Loucy (cell line): ENCODE data around the gene GUCA2A.

Experiments used
- H2AFZ ChIP-seq: fragments of 200-600 bp; sonication (generic); 2 replicates; pipeline ENCODE4 v1.6.0; 2016; ENCODE audit warnings: antibody characterized with exemption, mild to moderate bottlenecking, low read length, moderate library complexity
- H3F3A ChIP-seq: fragments of 200-600 bp; 2 replicates; pipeline ENCODE4 v1.6.0; 2016; ENCODE audit warnings: antibody characterized with exemption, low read depth, mild to moderate bottlenecking
- H3K27me3 ChIP-seq: fragments of 200-600 bp; sonication (generic); 2 replicates; pipeline ENCODE4 v1.6.1; 2014; ENCODE audit warnings: low read length, mild to moderate bottlenecking; ENCODE audit not compliant: insufficient read depth, poor library complexity, severe bottlenecking
- H3K36me3 ChIP-seq: fragments of 200-600 bp; sonication (generic); 2 replicates; pipeline ENCODE4 v1.6.1; 2016; ENCODE audit warnings: low read length; ENCODE audit not compliant: insufficient read depth
- H3K4me1 ChIP-seq: fragments of 200-600 bp; sonication (generic); 2 replicates; pipeline ENCODE4 v1.5.1; 2014; ENCODE audit warnings: low read length, mild to moderate bottlenecking; ENCODE audit not compliant: insufficient read depth, poor library complexity, severe bottlenecking
- H3K4me2 ChIP-seq: fragments of 200-600 bp; sonication (generic); 2 replicates; pipeline ENCODE4 v1.6.0; 2014; ENCODE audit warnings: antibody characterized with exemption, low read length, low read depth, mild to moderate bottlenecking; ENCODE audit not compliant: poor library complexity, severe bottlenecking
- H3K4me3 ChIP-seq: fragments of 200-600 bp; sonication (generic); 2 replicates; pipeline ENCODE4 v1.5.1; 2014; ENCODE audit warnings: low read length, mild to moderate bottlenecking, mixed read lengths; ENCODE audit not compliant: poor library complexity, severe bottlenecking
- H3K79me2 ChIP-seq: fragments of 200-600 bp; sonication (generic); 2 replicates; pipeline ENCODE4 v1.6.1; 2014; ENCODE audit warnings: low read length; ENCODE audit not compliant: insufficient read depth
- H3K9ac ChIP-seq: fragments of 200-600 bp; sonication (generic); 2 replicates; pipeline ENCODE4 v1.6.0; 2014; ENCODE audit warnings: mild to moderate bottlenecking, low read depth, low read length, moderate library complexity; ENCODE audit not compliant: poor library complexity, severe bottlenecking
- H3K9me2 ChIP-seq: fragments of 200-600 bp; sonication (generic); replicated peaks from 2 replicates; pipeline ENCODE4 v1.6.1; 2016; ENCODE audit warnings: low read depth, low read length, mixed read lengths
- H3K9me3 ChIP-seq: fragments of 200-600 bp; sonication (generic); 2 replicates; pipeline ENCODE4 v1.6.1; 2014; ENCODE audit warnings: mild to moderate bottlenecking, antibody characterized with exemption, low read length, low read depth; ENCODE audit not compliant: insufficient read depth
- H4K20me1 ChIP-seq: fragments of 200-600 bp; sonication (generic); 2 replicates; pipeline ENCODE4 v1.6.0; 2014; ENCODE audit warnings: antibody characterized with exemption, low read length, mild to moderate bottlenecking; ENCODE audit not compliant: insufficient read depth, poor library complexity, severe bottlenecking
- CTCF ChIP-seq: fragments of 200-600 bp; sonication (generic); conservative IDR thresholded peaks from 2 replicates; pipeline ENCODE4 v1.5.1; 2014; ENCODE audit warnings: mild to moderate bottlenecking, antibody characterized with exemption, low read length
- EZH2phosphoT487 ChIP-seq: fragments of 200-600 bp; IDR thresholded peaks from 2 replicates; pipeline ENCODE4 v1.6.1; 2018; ENCODE audit warnings: antibody characterized with exemption, mild to moderate bottlenecking, moderate library complexity, borderline replicate concordance

The GUCA2A gene

DNA sequence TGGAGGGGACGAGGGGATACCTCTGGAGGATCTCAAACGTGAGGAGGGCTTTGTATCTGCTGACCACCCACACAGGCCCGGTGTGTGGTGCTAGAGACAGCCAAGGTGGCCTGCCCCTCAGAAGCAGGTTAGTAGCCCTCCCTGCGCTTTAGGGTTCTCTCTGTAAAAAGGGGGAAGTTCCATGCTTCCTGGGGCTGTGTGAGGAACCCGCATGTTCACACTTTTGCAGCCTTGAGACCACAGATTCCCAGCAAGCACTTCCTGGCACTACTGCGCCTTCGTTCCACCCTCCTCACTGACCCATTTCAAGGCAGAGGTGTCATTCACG, 19.2 kb downstream of the GUCA2A start:
- Histone ChIP-seq H3F3A (no peaks in the 10 kb centered on the region), H3K9ac (no peak overlapping the region), H3K9me3 (no peaks in the 10 kb centered on the region), H3K4me1 (peaks cover 14% of the 10 kb centered on the region), H3K4me2 (no peak overlapping the region), H3K79me2 (no peaks in the 10 kb centered on the region), H3K9me2 (no peaks in the 10 kb centered on the region), H3K4me3 (no peak overlapping the region), H3K36me3 (no peaks in the 10 kb centered on the region), H2AFZ (no peak overlapping the region), H4K20me1 (no peaks in the 10 kb centered on the region), H3K27me3 (no peaks in the 10 kb centered on the region)
- no peak for TF ChIP-seq CTCF
- TF ChIP-seq EZH2phosphoT487, result no peak

GRCh38 chr1:42144711-42145388, 19.7 kb downstream of the GUCA2A start:
- Histone ChIP-seq H3F3A (no peaks in the 10 kb centered on the region), H3K36me3 (no peaks in the 10 kb centered on the region), H3K4me1 (peaks cover 14% of the 10 kb centered on the region), H3K27me3 (no peaks in the 10 kb centered on the region), H3K4me2 (no peak overlapping the region), H3K4me3 (no peak overlapping the region), H4K20me1 (no peaks in the 10 kb centered on the region), H3K9me2 (no peaks in the 10 kb centered on the region), H2AFZ (no peak overlapping the region), H3K79me2 (no peaks in the 10 kb centered on the region), H3K9ac (no peak overlapping the region), H3K9me3 (no peaks in the 10 kb centered on the region)
- TF ChIP-seq CTCF, result no peak; the same call in 1 of the 2 replicates
- no peak for TF ChIP-seq EZH2phosphoT487

DNA sequence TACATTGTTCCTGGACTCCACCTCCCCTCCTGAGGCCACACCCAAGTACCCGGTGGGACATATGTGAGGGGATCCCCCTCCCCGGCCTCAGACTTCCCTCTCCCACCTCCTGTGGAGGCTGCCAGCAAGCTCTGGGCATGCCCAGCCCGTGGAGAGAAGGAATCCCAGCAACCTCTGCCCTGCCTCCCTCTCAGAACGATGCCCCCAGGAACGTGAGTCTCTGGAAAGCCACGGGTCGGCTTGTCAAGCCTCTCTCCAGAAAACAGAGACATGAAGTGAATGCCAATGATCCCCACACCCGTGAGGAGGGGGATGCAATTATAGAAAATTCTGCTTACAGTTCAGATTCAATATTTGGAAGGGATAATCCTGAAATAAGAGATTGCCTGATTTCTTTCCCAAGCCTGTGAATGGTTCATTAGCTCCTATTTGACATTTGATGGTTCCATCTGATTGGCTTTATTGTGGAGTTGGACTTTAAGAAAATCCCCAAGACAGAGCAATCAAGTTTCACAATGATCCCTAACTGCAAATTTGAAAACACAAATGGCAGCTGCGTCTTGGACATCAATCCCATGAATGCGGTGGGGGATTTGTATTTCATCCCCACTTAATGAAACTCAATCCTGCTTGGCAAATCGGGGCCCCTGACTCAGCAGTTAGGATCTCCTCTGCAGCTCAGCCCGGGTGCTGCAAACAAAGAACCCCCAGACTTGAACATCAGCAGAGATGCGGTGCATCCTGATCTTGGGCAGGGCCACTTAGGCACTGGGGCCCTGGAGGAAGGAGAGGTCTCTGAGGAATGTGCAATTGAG, 20.4 kb downstream of the GUCA2A start:
- Histone ChIP-seq H3K9me2 (no peaks in the 10 kb centered on the region), H2AFZ (no peak overlapping the region), H3K27me3 (no peaks in the 10 kb centered on the region), H3K79me2 (no peaks in the 10 kb centered on the region), H3F3A (no peaks in the 10 kb centered on the region), H3K4me2 (no peak overlapping the region), H3K9me3 (no peaks in the 10 kb centered on the region), H3K36me3 (no peaks in the 10 kb centered on the region), H4K20me1 (no peaks in the 10 kb centered on the region), H3K9ac (no peak overlapping the region), H3K4me1 (peaks cover 14% of the 10 kb centered on the region), H3K4me3 (no peak overlapping the region)
- TF ChIP-seq CTCF, result no peak
- no peak for TF ChIP-seq EZH2phosphoT487
